Mesothelial cell of epicardium (in vitro differentiated cells): ENCODE data around the gene CDH2. TPM values are rescaled to one million over a fixed set of nuclear protein-coding genes. Genes with fewer than 3 reads are reported as not detected.
A peak's percentile ranks its signal among the peaks of the same experiment; 100 is the strongest.

Source experiments
- DNase-seq, 2 experiments: peaks; one replicate each; pipeline ENCODE4 v3.0.0; 2021; ENCODE audit warnings: low spot score in 2 of 2; ENCODE audit not compliant: unreplicated experiment in 2 of 2
- H3K27ac Mint-ChIP-seq: 2 replicates; pipeline ENCODE4 v1.8.0; 2021; ENCODE audit warnings: mixed read lengths
- H3K27me3 Mint-ChIP-seq: 2 replicates; pipeline ENCODE4 v1.8.0; 2021; ENCODE audit warnings: low read depth, mixed read lengths
- H3K36me3 Mint-ChIP-seq: 2 replicates; pipeline ENCODE4 v1.8.0; 2021; ENCODE audit warnings: mixed read lengths
- H3K4me1 Mint-ChIP-seq: 2 replicates; pipeline ENCODE4 v1.8.0; 2021; ENCODE audit warnings: mixed read lengths
- H3K4me3 Mint-ChIP-seq: 2 replicates; pipeline ENCODE4 v1.8.0; 2021; ENCODE audit warnings: mild to moderate bottlenecking, moderate library complexity, mixed read lengths
- H3K9me3 Mint-ChIP-seq: 2 replicates; pipeline ENCODE4 v1.8.0; 2021; ENCODE audit warnings: mixed read lengths
- total RNA-seq: library from RNA; stranded (reverse); gene quantifications from 3 replicates; pipeline ENCODE4 v1.2.1, GENCODE V29; 2021
- TF ChIP-seq, protein P1 (sequence below): fragments of 200-600 bp; sonication (generic); IDR thresholded peaks from one replicate; pipeline ENCODE4 v1.5.0; 2021; ENCODE audit warnings: antibody characterized with exemption; ENCODE audit not compliant: unreplicated experiment

Gene CDH2
- 44.9 to 46.6 TPM (median 45.0 TPM) in 3 replicates for total RNA-seq

DNA sequence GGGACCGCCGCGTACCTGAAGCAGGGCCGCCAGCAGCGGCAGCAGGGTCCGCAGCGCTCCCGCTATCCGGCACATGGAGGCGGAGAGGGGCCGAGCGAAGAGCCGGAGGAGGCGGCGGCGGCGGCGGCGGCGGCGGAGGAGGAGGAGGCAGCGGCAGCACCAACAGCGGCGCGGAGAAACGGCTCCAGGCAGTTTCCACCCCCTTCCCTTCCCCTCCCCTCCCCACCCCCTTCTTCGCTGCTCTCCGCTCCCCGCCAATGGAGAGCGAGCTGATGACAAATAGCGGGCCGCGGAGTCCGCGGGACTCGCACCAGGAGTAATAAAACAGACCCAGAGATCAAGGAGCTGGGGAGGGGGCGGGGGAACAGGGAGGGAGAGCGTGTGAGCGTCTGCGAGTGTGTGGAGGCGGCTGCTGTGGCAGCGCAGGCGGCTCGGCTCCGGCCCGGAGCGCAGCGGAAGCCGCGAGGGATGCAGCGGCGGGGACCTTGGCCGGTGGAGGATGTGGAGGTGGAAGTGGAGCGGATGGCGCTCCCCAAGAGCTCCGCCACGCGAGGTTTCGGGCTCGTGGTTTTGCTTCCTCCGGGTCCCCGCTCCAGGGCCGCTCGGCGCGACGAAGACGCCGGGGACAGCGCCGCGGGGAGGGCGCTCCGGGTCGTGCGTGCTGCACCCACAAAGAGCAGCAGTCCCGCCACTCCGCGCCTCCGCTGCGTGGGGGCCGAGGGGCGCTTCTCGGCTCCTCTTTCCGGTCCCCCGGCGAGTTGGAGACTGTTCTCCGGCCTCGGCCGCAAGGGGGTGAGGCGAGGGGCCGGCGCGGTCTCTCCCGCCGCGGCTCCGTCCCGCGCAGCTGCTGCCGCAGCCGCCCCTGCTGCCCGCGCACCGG, at the start of gene CDH2:
Gene CDH2, minus strand, starts transcription at position 183 of the 880 bp plus-strand sequence. Its CDS starts 108 bp downstream, at position 75.
- Mint-ChIP-seq H3K27ac (peak within 1 kb of the TSS; percentile 92), H3K36me3 (no peaks in the 10 kb centered on the region), H3K9me3 (no peaks in the 10 kb centered on the region), H3K4me1 (peaks cover 27% of the 10 kb centered on the region), H3K4me3 (peak within 1 kb of the TSS; percentile 88), H3K27me3 (peaks cover 32% of the 10 kb centered on the region)
- TF ChIP-seq, protein P1, sequence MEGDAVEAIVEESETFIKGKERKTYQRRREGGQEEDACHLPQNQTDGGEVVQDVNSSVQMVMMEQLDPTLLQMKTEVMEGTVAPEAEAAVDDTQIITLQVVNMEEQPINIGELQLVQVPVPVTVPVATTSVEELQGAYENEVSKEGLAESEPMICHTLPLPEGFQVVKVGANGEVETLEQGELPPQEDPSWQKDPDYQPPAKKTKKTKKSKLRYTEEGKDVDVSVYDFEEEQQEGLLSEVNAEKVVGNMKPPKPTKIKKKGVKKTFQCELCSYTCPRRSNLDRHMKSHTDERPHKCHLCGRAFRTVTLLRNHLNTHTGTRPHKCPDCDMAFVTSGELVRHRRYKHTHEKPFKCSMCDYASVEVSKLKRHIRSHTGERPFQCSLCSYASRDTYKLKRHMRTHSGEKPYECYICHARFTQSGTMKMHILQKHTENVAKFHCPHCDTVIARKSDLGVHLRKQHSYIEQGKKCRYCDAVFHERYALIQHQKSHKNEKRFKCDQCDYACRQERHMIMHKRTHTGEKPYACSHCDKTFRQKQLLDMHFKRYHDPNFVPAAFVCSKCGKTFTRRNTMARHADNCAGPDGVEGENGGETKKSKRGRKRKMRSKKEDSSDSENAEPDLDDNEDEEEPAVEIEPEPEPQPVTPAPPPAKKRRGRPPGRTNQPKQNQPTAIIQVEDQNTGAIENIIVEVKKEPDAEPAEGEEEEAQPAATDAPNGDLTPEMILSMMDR = no peak
- DNase-seq = peak; percentile 47 to 73

DNA sequence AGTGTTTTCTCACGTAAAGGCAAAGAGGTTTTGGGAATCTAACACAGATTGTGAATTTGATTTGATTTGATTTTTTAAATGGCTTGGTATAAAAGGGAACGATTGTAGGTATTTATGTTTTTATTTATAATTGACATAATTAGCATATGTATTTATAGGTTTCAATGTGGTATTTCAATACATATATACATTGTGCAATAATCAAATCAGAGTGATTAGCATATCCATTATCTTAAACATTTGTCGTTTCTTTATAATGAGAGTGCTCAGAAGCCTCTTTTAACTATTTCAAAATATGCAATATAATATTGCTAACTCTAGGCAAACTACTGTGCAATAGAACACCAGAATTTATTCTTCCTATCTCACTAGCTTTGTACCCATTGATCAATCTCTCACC, 35.1 kb upstream of the CDH2 start:
- TF ChIP-seq, protein P1 = no peak
- H3K9me3 Mint-ChIP-seq = peaks cover 6% of the 10 kb centered on the region
- H3K27ac Mint-ChIP-seq = no peak overlapping the region
- no peaks in the 10 kb centered on the region for H3K27me3 Mint-ChIP-seq
- no peak overlapping the region for H3K4me3 Mint-ChIP-seq
- no peaks in the 10 kb centered on the region for H3K36me3 Mint-ChIP-seq
- no peaks in the 10 kb centered on the region for H3K4me1 Mint-ChIP-seq
- DNase-seq = no peak

DNA sequence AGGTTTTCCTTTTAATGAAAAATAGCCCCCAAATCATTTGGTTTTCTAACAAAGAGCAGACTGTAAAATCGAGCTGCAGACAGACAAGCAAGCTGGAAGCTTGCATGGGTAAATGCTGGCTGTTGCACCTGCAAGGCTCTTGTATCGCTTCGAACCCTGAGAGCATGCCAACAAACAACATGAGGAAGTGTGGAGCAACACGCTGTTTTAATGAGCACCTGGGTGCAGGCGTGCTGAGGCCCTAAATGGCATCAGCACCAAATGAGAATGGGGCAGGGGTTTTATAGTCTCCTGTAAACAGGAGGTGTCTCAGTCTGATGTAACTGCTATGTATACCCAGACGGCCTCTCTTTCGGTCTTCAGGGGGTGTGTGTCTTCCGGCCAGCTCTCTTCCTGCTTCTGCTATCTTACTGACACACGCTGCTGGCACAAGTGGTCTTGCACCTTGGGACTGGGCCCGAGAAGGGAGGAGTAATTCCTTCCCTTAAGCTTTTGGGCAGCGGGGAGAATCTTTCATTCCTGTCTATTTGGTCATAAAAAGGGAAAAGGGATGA, 31.9 kb upstream of the CDH2 start:
- H3K36me3 Mint-ChIP-seq = no peaks in the 10 kb centered on the region
- H3K4me3 Mint-ChIP-seq = no peak overlapping the region
- H3K27me3 Mint-ChIP-seq = no peaks in the 10 kb centered on the region
- no peak for DNase-seq
- H3K27ac Mint-ChIP-seq = no peak overlapping the region
- TF ChIP-seq, protein P1 = no peak
- H3K4me1 Mint-ChIP-seq = peaks cover 12% of the 10 kb centered on the region
- peaks cover 10% of the 10 kb centered on the region for H3K9me3 Mint-ChIP-seq

DNA sequence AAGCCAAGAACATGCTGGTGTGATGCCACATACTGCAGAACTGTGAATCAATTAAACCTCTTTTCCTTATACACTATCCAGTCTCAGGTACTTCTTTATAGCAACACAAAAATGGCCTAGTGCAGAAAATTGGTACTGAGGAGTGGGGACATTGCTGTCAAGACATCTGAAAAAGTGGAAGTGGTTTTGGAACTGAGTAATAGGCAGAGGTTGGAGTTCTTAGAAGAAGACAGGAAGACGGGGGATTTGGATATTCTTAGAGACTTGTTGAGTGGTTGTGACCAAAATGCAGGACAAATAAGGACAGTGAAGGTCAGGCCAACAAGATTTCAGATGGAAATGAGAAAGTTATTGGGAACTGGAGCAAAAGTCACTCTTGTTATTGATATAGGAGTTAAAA, 31.3 kb upstream of the CDH2 start:
- no peak overlapping the region for H3K4me3 Mint-ChIP-seq
- TF ChIP-seq, protein P1 = no peak
- peaks cover 10% of the 10 kb centered on the region for H3K9me3 Mint-ChIP-seq
- no peak for DNase-seq
- H3K27me3 Mint-ChIP-seq = no peaks in the 10 kb centered on the region
- no peak overlapping the region for H3K27ac Mint-ChIP-seq
- no peaks in the 10 kb centered on the region for H3K36me3 Mint-ChIP-seq
- peaks cover 12% of the 10 kb centered on the region for H3K4me1 Mint-ChIP-seq

DNA sequence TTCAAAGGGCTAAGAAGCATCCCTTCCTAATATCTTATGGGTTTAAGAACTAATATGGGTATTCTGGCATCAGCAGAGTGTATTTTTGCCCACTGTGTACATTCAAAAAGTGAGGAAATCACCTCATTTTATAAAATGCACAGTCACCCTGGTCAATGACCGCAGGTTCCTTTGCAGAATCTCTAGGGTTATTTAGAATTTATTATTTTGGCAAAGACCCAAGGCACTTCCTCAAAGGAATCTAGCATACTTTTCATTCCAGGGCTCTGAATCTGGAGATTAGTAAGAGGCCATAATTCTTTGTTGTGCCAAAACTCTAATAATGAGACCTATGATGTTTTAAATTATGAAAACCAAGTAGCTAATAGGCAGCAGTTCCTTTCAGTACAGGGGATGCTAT, 27.2 kb upstream of the CDH2 start:
- Mint-ChIP-seq H3K36me3 (no peaks in the 10 kb centered on the region), H3K9me3 (peaks cover 10% of the 10 kb centered on the region), H3K4me1 (peaks cover 20% of the 10 kb centered on the region), H3K27ac (peak overlapping the region; percentile 79), H3K27me3 (no peaks in the 10 kb centered on the region), H3K4me3 (no peak overlapping the region)
- TF ChIP-seq, protein P1 = no peak
- no peak for DNase-seq
